ENCODE data around the gene GMEB1.
"Not testable (repeated sequence)": the region's sequence is repeated elsewhere in the genome, so short reads cannot be mapped to it uniquely, and the experiment has no call there.

GMEB1 gene

GRCh38 chr1:28680151-28680550, 11.6 kb downstream of the GMEB1 start:
- H3K4me2 ChIP-seq (ENCODE audit: low read depth, low read length, poor library complexity, severe bottlenecking), result no peak overlapping the region
- no peak overlapping the region for H3K4me3 ChIP-seq (ENCODE audit: low read length, poor library complexity, severe bottlenecking)
- H3K79me2 ChIP-seq (ENCODE audit: insufficient read depth, low read length), result peaks cover 10% of the 10 kb centered on the region; the same call in 1 of the 2 replicates
- H3K9me3 ChIP-seq (ENCODE audit: insufficient read depth, low read depth, low read length), result no peaks in the 10 kb centered on the region
- no peak overlapping the region for H2AFZ ChIP-seq (ENCODE audit: low read length)
- TF ChIP-seq CTCF (conservative IDR thresholded peaks at IDR 0.05; ENCODE audit: low read length) (no peak), EZH2phosphoT487 (IDR thresholded peaks at IDR 0.05; ENCODE audit: borderline replicate concordance) (no peak)
- no peak overlapping the region for H3K9ac ChIP-seq (ENCODE audit: low read depth, low read length, poor library complexity, severe bottlenecking)
- no peaks in the 10 kb centered on the region for H3F3A ChIP-seq (ENCODE audit: low read depth)
- H3K9me2 ChIP-seq (replicated peaks; ENCODE audit: low read depth, low read length), result no peaks in the 10 kb centered on the region
- H3K4me1 ChIP-seq (ENCODE audit: insufficient read depth, low read length, poor library complexity, severe bottlenecking), result no peaks in the 10 kb centered on the region
- no peaks in the 10 kb centered on the region for H3K27me3 ChIP-seq (ENCODE audit: insufficient read depth, low read length, poor library complexity, severe bottlenecking)
- H4K20me1 ChIP-seq (ENCODE audit: insufficient read depth, low read length, poor library complexity, severe bottlenecking), result no peaks in the 10 kb centered on the region
- peaks cover 7% of the 10 kb centered on the region; the same call in 1 of the 2 replicates for H3K36me3 ChIP-seq (ENCODE audit: insufficient read depth, low read length)

GRCh38 chr1:28682840-28683239, 14.3 kb downstream of the GMEB1 start:
- no peak for TF ChIP-seq EZH2phosphoT487 (IDR thresholded peaks at IDR 0.05; ENCODE audit: borderline replicate concordance)
- no peak for TF ChIP-seq CTCF (conservative IDR thresholded peaks at IDR 0.05; ENCODE audit: low read length)
- Histone ChIP-seq H3K4me3 (ENCODE audit: low read length, poor library complexity, severe bottlenecking) (no peak overlapping the region), H3K27me3 (ENCODE audit: insufficient read depth, low read length, poor library complexity, severe bottlenecking) (no peaks in the 10 kb centered on the region), H3K4me2 (ENCODE audit: low read depth, low read length, poor library complexity, severe bottlenecking) (no peak overlapping the region), H4K20me1 (ENCODE audit: insufficient read depth, low read length, poor library complexity, severe bottlenecking) (no peaks in the 10 kb centered on the region), H3F3A (ENCODE audit: low read depth) (no peaks in the 10 kb centered on the region), H3K9me3 (ENCODE audit: insufficient read depth, low read depth, low read length) (no peaks in the 10 kb centered on the region), H3K9ac (ENCODE audit: low read depth, low read length, poor library complexity, severe bottlenecking) (no peak overlapping the region), H3K4me1 (ENCODE audit: insufficient read depth, low read length, poor library complexity, severe bottlenecking) (no peaks in the 10 kb centered on the region), H3K9me2 (replicated peaks; ENCODE audit: low read depth, low read length) (no peaks in the 10 kb centered on the region), H2AFZ (ENCODE audit: low read length) (no peak overlapping the region), H3K79me2 (ENCODE audit: insufficient read depth, low read length) (0 out of 2 replicates have a peak, but pooled peaks cover 3% of the 10 kb centered on the region), H3K36me3 (ENCODE audit: insufficient read depth, low read length) (peaks cover 7% of the 10 kb centered on the region; the same call in 1 of the 2 replicates)

GRCh38 chr1:28684937-28685336, 16.4 kb downstream of the GMEB1 start:
- Histone ChIP-seq H3K79me2 (ENCODE audit: insufficient read depth, low read length) (no peaks in the 10 kb centered on the region), H3K9me3 (ENCODE audit: insufficient read depth, low read depth, low read length) (no peaks in the 10 kb centered on the region), H3K4me1 (ENCODE audit: insufficient read depth, low read length, poor library complexity, severe bottlenecking) (no peaks in the 10 kb centered on the region), H3K27me3 (ENCODE audit: insufficient read depth, low read length, poor library complexity, severe bottlenecking) (no peaks in the 10 kb centered on the region), H3K4me3 (ENCODE audit: low read length, poor library complexity, severe bottlenecking) (no peak overlapping the region), H3F3A (ENCODE audit: low read depth) (no peaks in the 10 kb centered on the region), H3K9ac (ENCODE audit: low read depth, low read length, poor library complexity, severe bottlenecking) (no peak overlapping the region), H3K4me2 (ENCODE audit: low read depth, low read length, poor library complexity, severe bottlenecking) (no peak overlapping the region), H4K20me1 (ENCODE audit: insufficient read depth, low read length, poor library complexity, severe bottlenecking) (no peaks in the 10 kb centered on the region), H3K9me2 (replicated peaks; ENCODE audit: low read depth, low read length) (no peaks in the 10 kb centered on the region), H2AFZ (ENCODE audit: low read length) (no peak overlapping the region), H3K36me3 (ENCODE audit: insufficient read depth, low read length) (peaks cover 11% of the 10 kb centered on the region; the same call in 1 of the 2 replicates)
- TF ChIP-seq CTCF (conservative IDR thresholded peaks at IDR 0.05; ENCODE audit: low read length) (no peak), EZH2phosphoT487 (IDR thresholded peaks at IDR 0.05; ENCODE audit: borderline replicate concordance) (no peak)

- not testable (repeated sequence) for H3F3A ChIP-seq (ENCODE audit: low read depth); H3K4me3 ChIP-seq (ENCODE audit: low read length, poor library complexity, severe bottlenecking); H3K27me3 ChIP-seq (ENCODE audit: insufficient read depth, low read length, poor library complexity, severe bottlenecking); H3K79me2 ChIP-seq (ENCODE audit: insufficient read depth, low read length); H3K4me2 ChIP-seq (ENCODE audit: low read depth, low read length, poor library complexity, severe bottlenecking); H3K9me2 ChIP-seq (replicated peaks; ENCODE audit: low read depth, low read length); H3K9me3 ChIP-seq (ENCODE audit: insufficient read depth, low read depth, low read length); H3K9ac ChIP-seq (ENCODE audit: low read depth, low read length, poor library complexity, severe bottlenecking); H3K4me1 ChIP-seq (ENCODE audit: insufficient read depth, low read length, poor library complexity, severe bottlenecking); H4K20me1 ChIP-seq (ENCODE audit: insufficient read depth, low read length, poor library complexity, severe bottlenecking); H2AFZ ChIP-seq (ENCODE audit: low read length)
- H3K36me3 ChIP-seq (ENCODE audit: insufficient read depth, low read length), result peaks cover 39% of the 10 kb centered on the region; the same call in 1 of the 2 replicates
These were observed 23.0 kb downstream of the GMEB1 start for GRCh38 chr1:28691627-28692026.
